HepG2 (cell line): Measurements from ENCODE around the gene PRKRIP1. TPM values are rescaled to one million over a fixed set of nuclear protein-coding genes. Genes with fewer than 3 reads are reported as not detected.

Source experiments
- AGO1 ChIP-seq: fragments of 200-400 bp; formaldehyde crosslinking; IDR thresholded peaks from 2 replicates; pipeline ENCODE4 v1.6.1; 2017; ENCODE audit warnings: mild to moderate bottlenecking, low read depth, low read length, moderate library complexity; ENCODE audit not compliant: poor library complexity, severe bottlenecking
- ATAD3A ChIP-seq: sonication (generic); formaldehyde crosslinking; IDR thresholded peaks from 2 replicates; pipeline ENCODE4 v1.4.0; 2020; ENCODE audit warnings: missing genetic modification reagents
- BATF2 ChIP-seq: sonication (generic); formaldehyde crosslinking; IDR thresholded peaks from 2 replicates; pipeline ENCODE4 v1.8.0; 2022; ENCODE audit warnings: mild to moderate bottlenecking, missing genetic modification reagents, moderate library complexity
- CBX2 ChIP-seq, 2 experiments: fragments of 200-600 bp in 1 of 2; sonication (generic); formaldehyde crosslinking in 1 of 2; IDR thresholded peaks; 2 replicates each; pipeline versions ENCODE4 v1.7.0 to v1.8.1; 2018 to 2022; ENCODE audit warnings: low read depth in 2 of 2, low read length in 1 of 2, mild to moderate bottlenecking in 1 of 2, missing genetic modification reagents in 1 of 2
- ELK4 ChIP-seq: sonication (generic); formaldehyde crosslinking; IDR thresholded peaks from 2 replicates; pipeline ENCODE4 v1.9.0; 2021; ENCODE audit warnings: missing genetic modification reagents, borderline replicate concordance
- GPN1 ChIP-seq: sonication (generic); formaldehyde crosslinking; IDR thresholded peaks from 2 replicates; pipeline ENCODE4 v1.5.1; 2020; ENCODE audit warnings: missing genetic modification reagents, borderline replicate concordance
- HOXD1 ChIP-seq: sonication (generic); formaldehyde crosslinking; IDR thresholded peaks from 2 replicates; pipeline ENCODE4 v1.5.0; 2020; ENCODE audit warnings: missing genetic modification reagents
- LBX2 ChIP-seq: sonication (generic); formaldehyde crosslinking; IDR thresholded peaks from 2 replicates; pipeline ENCODE4 v1.5.0; 2020; ENCODE audit warnings: missing genetic modification reagents, mild to moderate bottlenecking, borderline replicate concordance
- MED1 ChIP-seq: sonication (generic); formaldehyde crosslinking; IDR thresholded peaks from 2 replicates; pipeline ENCODE4 v1.4.0; 2020; ENCODE audit warnings: missing genetic modification reagents
- MED13 ChIP-seq: sonication (generic); formaldehyde crosslinking; IDR thresholded peaks from 2 replicates; pipeline ENCODE4 v1.5.0; 2020; ENCODE audit warnings: missing genetic modification reagents
- MXI1 ChIP-seq: IDR thresholded peaks from 3 replicates; pipeline ENCODE4 v1.6.1; 2012; ENCODE audit warnings: low read depth, low read length, inconsistent platforms, borderline replicate concordance
- NCOA5 ChIP-seq: sonication (generic); formaldehyde crosslinking; IDR thresholded peaks from 2 replicates; pipeline ENCODE4 v1.4.0; 2020; ENCODE audit warnings: missing genetic modification reagents
- NR2F1 ChIP-seq, 2 experiments: fragments of 450-650 bp in 1 of 2; formaldehyde crosslinking in 1 of 2; IDR thresholded peaks; 2 replicates each; pipeline versions ENCODE4 v1.5.0 to v1.6.1; 2016 to 2020; ENCODE audit warnings: mild to moderate bottlenecking in 1 of 2, missing compliant biosample characterization in 1 of 2, missing genetic modification reagents in 1 of 2, moderate library complexity in 1 of 2
- PHF21A ChIP-seq: sonication (generic); formaldehyde crosslinking; IDR thresholded peaks from 2 replicates; pipeline ENCODE4 v1.5.0; 2020; ENCODE audit warnings: mild to moderate bottlenecking, missing genetic modification reagents
- PREB ChIP-seq: sonication (generic); formaldehyde crosslinking; IDR thresholded peaks from 2 replicates; pipeline ENCODE4 v1.4.0; 2020; ENCODE audit warnings: missing genetic modification reagents
- RBM39 ChIP-seq: fragments of 200-400 bp; formaldehyde crosslinking; IDR thresholded peaks from one replicate; pipeline ENCODE4 v1.6.1; 2018; ENCODE audit warnings: antibody characterized with exemption, mild to moderate bottlenecking, low read depth, low read length; ENCODE audit not compliant: poor library complexity, severe bottlenecking
- RNF2 ChIP-seq: fragments of 450-650 bp; conservative IDR thresholded peaks from 2 replicates; pipeline ENCODE4 v1.6.1; 2016; ENCODE audit warnings: low read depth
- SNAPC2 ChIP-seq: sonication (generic); formaldehyde crosslinking; IDR thresholded peaks from 2 replicates; pipeline ENCODE4 v1.8.1; 2022; ENCODE audit warnings: mild to moderate bottlenecking, missing genetic modification reagents
- STAT5B ChIP-seq: sonication (generic); formaldehyde crosslinking; IDR thresholded peaks from 2 replicates; pipeline ENCODE4 v1.4.0; 2020; ENCODE audit warnings: missing genetic modification reagents
- TEAD3 ChIP-seq: optimal IDR thresholded peaks from 2 replicates; pipeline ENCODE3; 2016; ENCODE audit warnings: borderline replicate concordance
- TRIM24 ChIP-seq: sonication (generic); formaldehyde crosslinking; IDR thresholded peaks from 2 replicates; pipeline ENCODE4 v1.8.0; 2022; ENCODE audit warnings: mild to moderate bottlenecking, missing genetic modification reagents
- ZNF10 ChIP-seq: sonication (generic); formaldehyde crosslinking; IDR thresholded peaks from 2 replicates; pipeline ENCODE4 v1.4.0; 2020; ENCODE audit warnings: mild to moderate bottlenecking, low read depth, missing genetic modification reagents, borderline replicate concordance
- ZNF543 ChIP-seq: sonication (generic); formaldehyde crosslinking; IDR thresholded peaks from 2 replicates; pipeline ENCODE4 v1.4.0; 2020; ENCODE audit warnings: mild to moderate bottlenecking, missing genetic modification reagents
- ZNF747 ChIP-seq: sonication (generic); formaldehyde crosslinking; IDR thresholded peaks from 2 replicates; pipeline ENCODE4 v1.8.1; 2023; ENCODE audit warnings: missing genetic modification reagents, mild to moderate bottlenecking, borderline replicate concordance
- ZNF775 ChIP-seq: sonication (generic); formaldehyde crosslinking; IDR thresholded peaks from 2 replicates; pipeline ENCODE4 v1.4.0; 2020; ENCODE audit warnings: missing genetic modification reagents, mild to moderate bottlenecking, moderate library complexity, borderline replicate concordance
- polyA plus RNA-seq, 8 experiments: library from polyadenylated mRNA; depleted of rRNA in 3 of 8; stranded (reverse) in 7 of 8; unstranded in 1 of 8; fragments of >200 nt; fragmentation: Illumina TruSeq in 4 of 8; extraction: Trizol in 4 of 8; gene quantifications; 2 replicates each; pipeline versions ENCODE4 v1.2.1 to v1.2.3, GENCODE V29; 2011 to 2016; ENCODE audit warnings: low read depth in 4 of 8, missing spikeins in 1 of 8, mixed read lengths in 1 of 8; ENCODE audit not compliant: insufficient read depth in 1 of 8
- total RNA-seq, 5 experiments: library from RNA; depleted of rRNA; stranded (reverse); fragments of >200 nt; fragmentation: Illumina TruSeq; extraction: Trizol; gene quantifications; 2 replicates each; pipeline ENCODE4 v1.2.3, GENCODE V29; 2016; ENCODE audit warnings: low read depth in 1 of 5

PRKRIP1 gene
- total and polyA plus RNA-seq, 2 of the 13 experiments (the other 11 are each of a cell fraction or from before 2014, with no cell fraction given), result 13.2 to 16.8 TPM

GRCh38 chr7:102395873-102396709 is at the start of gene PRKRIP1 (continued):
- TF ChIP-seq ZNF543 (CRISPR knock-in tag), result 0 out of 2 replicates have a peak, but pooled peaks have one; percentile 61
- peak; percentile 69 for TF ChIP-seq MED1 (CRISPR knock-in tag)
- TF ChIP-seq SNAPC2, result no peak
- TF ChIP-seq TRIM24 (CRISPR knock-in tag), result no peak
- no peak for TF ChIP-seq PREB (CRISPR knock-in tag)
- TF ChIP-seq CBX2 (IDR thresholded peaks at IDR 0.05; ENCODE audit: low read depth, low read length), result no peak
- no peak for TF ChIP-seq CBX2 (CRISPR knock-in tag; IDR thresholded peaks at IDR 0.05; ENCODE audit: low read depth)
- peak; percentile 81; the same call in 1 of the 3 replicates for TF ChIP-seq MXI1
- TF ChIP-seq BATF2, result no peak
- no peak for TF ChIP-seq RNF2
- TF ChIP-seq ZNF775, result 0 out of 2 replicates have a peak, but pooled peaks have one; percentile 68
- no peak for TF ChIP-seq MED13 (CRISPR knock-in tag)
- TF ChIP-seq GPN1 (CRISPR knock-in tag), result no peak
- peak; percentile 72 for TF ChIP-seq RBM39
- TF ChIP-seq AGO1, result peak; percentile 98
- TF ChIP-seq STAT5B (CRISPR knock-in tag), result 0 out of 2 replicates have a peak, but pooled peaks have one; percentile 18
- no peak for TF ChIP-seq ATAD3A
- peak; percentile 55; the same call in 1 of the 2 replicates for TF ChIP-seq ZNF747 (CRISPR knock-in tag)
- TF ChIP-seq NR2F1 (CRISPR knock-in tag; IDR thresholded peaks at IDR 0.05), result no peak
- TF ChIP-seq HOXD1 (CRISPR knock-in tag), result no peak
- no peak for TF ChIP-seq TEAD3
- no peak for TF ChIP-seq ELK4
- no peak for TF ChIP-seq ZNF10 (CRISPR knock-in tag)
- 0 out of 2 replicates have a peak, but pooled peaks have one; percentile 36 for TF ChIP-seq PHF21A (CRISPR knock-in tag)
- TF ChIP-seq NCOA5, result peak; percentile 73; the same call in 1 of the 2 replicates
- no peak for TF ChIP-seq LBX2 (CRISPR knock-in tag)
